Sigmoid colon (tissue), 3 donors: Measurements from ENCODE around the gene ALKBH2.
"Not testable (repeated sequence)": the region's sequence is repeated elsewhere in the genome, so short reads cannot be mapped to it uniquely, and the experiment has no call there.

Experiments
- POLR2A ChIP-seq, 2 donors: fragments of 450-650 bp; IDR thresholded peaks; one replicate each; pipeline ENCODE4 v1.6.1; 2016; ENCODE audit warnings: antibody characterized with exemption in 2 of 2, mild to moderate bottlenecking in 2 of 2, moderate library complexity in 2 of 2
- TF ChIP-seq, protein P1 (sequence below), 4 experiments: fragments of 450-650 bp in 3 of 4; fragments of 200-600 bp in 1 of 4; IDR thresholded peaks; one replicate each; pipeline ENCODE4 v1.5.1; 2016 to 2019; ENCODE audit warnings: antibody characterized with exemption in 4 of 4, mild to moderate bottlenecking in 3 of 4, moderate library complexity in 2 of 4

DNA sequence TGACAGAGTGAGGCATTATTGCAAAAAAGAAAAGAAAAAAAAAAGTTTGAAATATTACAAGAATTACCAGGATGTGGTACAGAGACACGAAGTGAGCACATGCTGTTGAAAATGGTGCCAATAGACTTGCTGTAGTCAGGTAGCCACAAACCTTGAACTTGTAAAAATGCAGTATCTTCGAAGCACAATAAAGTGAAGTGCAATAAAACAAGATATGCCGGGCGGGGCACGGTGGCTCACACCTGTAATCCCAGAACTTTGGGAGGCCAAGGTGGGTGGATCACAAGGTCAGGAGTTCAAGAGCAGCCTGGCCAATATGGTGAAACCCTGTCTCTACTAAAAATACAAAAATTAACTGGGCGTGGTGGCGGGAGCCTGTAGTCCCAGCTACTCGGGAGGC is 43.5 kb downstream of the ALKBH2 start:
- TF ChIP-seq, protein P1, sequence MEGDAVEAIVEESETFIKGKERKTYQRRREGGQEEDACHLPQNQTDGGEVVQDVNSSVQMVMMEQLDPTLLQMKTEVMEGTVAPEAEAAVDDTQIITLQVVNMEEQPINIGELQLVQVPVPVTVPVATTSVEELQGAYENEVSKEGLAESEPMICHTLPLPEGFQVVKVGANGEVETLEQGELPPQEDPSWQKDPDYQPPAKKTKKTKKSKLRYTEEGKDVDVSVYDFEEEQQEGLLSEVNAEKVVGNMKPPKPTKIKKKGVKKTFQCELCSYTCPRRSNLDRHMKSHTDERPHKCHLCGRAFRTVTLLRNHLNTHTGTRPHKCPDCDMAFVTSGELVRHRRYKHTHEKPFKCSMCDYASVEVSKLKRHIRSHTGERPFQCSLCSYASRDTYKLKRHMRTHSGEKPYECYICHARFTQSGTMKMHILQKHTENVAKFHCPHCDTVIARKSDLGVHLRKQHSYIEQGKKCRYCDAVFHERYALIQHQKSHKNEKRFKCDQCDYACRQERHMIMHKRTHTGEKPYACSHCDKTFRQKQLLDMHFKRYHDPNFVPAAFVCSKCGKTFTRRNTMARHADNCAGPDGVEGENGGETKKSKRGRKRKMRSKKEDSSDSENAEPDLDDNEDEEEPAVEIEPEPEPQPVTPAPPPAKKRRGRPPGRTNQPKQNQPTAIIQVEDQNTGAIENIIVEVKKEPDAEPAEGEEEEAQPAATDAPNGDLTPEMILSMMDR (IDR thresholded peaks at IDR 0.05): not testable (repeated sequence)
- TF ChIP-seq POLR2A (IDR thresholded peaks at IDR 0.05): not testable (repeated sequence)
